BLaER1 (cell line): ENCODE data around the gene DGKH.

Experiments
- H3K27ac ChIP-seq: shearing (Covaris generic); formaldehyde crosslinking; 2 replicates; pipeline ENCODE4 v1.8.1; 2022
- H3K27me3 ChIP-seq: shearing (Covaris generic); formaldehyde crosslinking; 2 replicates; pipeline ENCODE4 v1.8.1; 2022
- H3K36me3 ChIP-seq: shearing (Covaris generic); formaldehyde crosslinking; 2 replicates; pipeline ENCODE4 v1.8.1; 2022
- H3K4me1 ChIP-seq: shearing (Covaris generic); formaldehyde crosslinking; 2 replicates; pipeline ENCODE4 v1.8.1; 2022
- H3K4me2 ChIP-seq: shearing (Covaris generic); formaldehyde crosslinking; 2 replicates; pipeline ENCODE4 v1.8.1; 2022
- H3K4me3 ChIP-seq: shearing (Covaris generic); formaldehyde crosslinking; 2 replicates; pipeline ENCODE4 v1.8.1; 2022
- H3K9ac ChIP-seq: shearing (Covaris generic); formaldehyde crosslinking; 2 replicates; pipeline ENCODE4 v1.8.1; 2022
- H3K9me3 ChIP-seq: shearing (Covaris generic); formaldehyde crosslinking; 2 replicates; pipeline ENCODE4 v1.8.1; 2022
- H4K20me1 ChIP-seq: shearing (Covaris generic); formaldehyde crosslinking; 2 replicates; pipeline ENCODE4 v1.8.1; 2022
- Cebpa-rat ChIP-seq: shearing (Covaris generic); IDR thresholded peaks from 2 replicates; pipeline ENCODE4 v1.8.1; 2022

DGKH gene

GRCh38 chr13:42041011-42041683, 7.3 kb upstream of the DGKH start:
- peak overlapping the region; percentile 83 for H3K4me2 ChIP-seq
- H3K4me1 ChIP-seq: peaks cover 29% of the 10 kb centered on the region
- H3K27me3 ChIP-seq: peaks cover under 1% of the 10 kb centered on the region; the same call in 1 of the 2 replicates
- peak overlapping the region; percentile 86 for H3K4me3 ChIP-seq
- TF ChIP-seq Cebpa-rat: no peak
- H4K20me1 ChIP-seq: peaks cover 52% of the 10 kb centered on the region
- peak overlapping the region; percentile 91 for H3K27ac ChIP-seq
- peak overlapping the region; percentile 90 for H3K9ac ChIP-seq
- H3K9me3 ChIP-seq: no peaks in the 10 kb centered on the region
- H3K36me3 ChIP-seq: no peaks in the 10 kb centered on the region

- peaks cover 57% of the 10 kb centered on the region for H4K20me1 ChIP-seq
- no peaks in the 10 kb centered on the region for H3K9me3 ChIP-seq
- H3K36me3 ChIP-seq: no peaks in the 10 kb centered on the region
- H3K9ac ChIP-seq: peak overlapping the region; percentile 90
- no peak for TF ChIP-seq Cebpa-rat
- peaks cover 5% of the 10 kb centered on the region; the same call in 1 of the 2 replicates for H3K27me3 ChIP-seq
- H3K27ac ChIP-seq: peak overlapping the region; percentile 91
- H3K4me3 ChIP-seq: peak overlapping the region; percentile 86
- peaks cover 29% of the 10 kb centered on the region for H3K4me1 ChIP-seq
- peak overlapping the region; percentile 83 for H3K4me2 ChIP-seq
These were observed 6.8 kb upstream of the DGKH start for GRCh38 chr13:42041684-42042035.

- TF ChIP-seq Cebpa-rat: no peak
- H3K9me3 ChIP-seq: no peaks in the 10 kb centered on the region
- peaks cover 39% of the 10 kb centered on the region for H3K4me1 ChIP-seq
- H3K27me3 ChIP-seq: peaks cover 17% of the 10 kb centered on the region
- H3K4me3 ChIP-seq: no peak overlapping the region
- H3K4me2 ChIP-seq: 0 out of 2 replicates have a peak overlapping the region, but pooled peaks have one; percentile 83
- H4K20me1 ChIP-seq: peaks cover 77% of the 10 kb centered on the region
- no peaks in the 10 kb centered on the region for H3K36me3 ChIP-seq
- no peak overlapping the region for H3K27ac ChIP-seq
- no peak overlapping the region for H3K9ac ChIP-seq
These were observed 4.8 kb upstream of the DGKH start for GRCh38 chr13:42043676-42044075.

GRCh38 chr13:42046448-42046847, 2.0 kb upstream of the DGKH start:
- Histone ChIP-seq H3K27me3 (peaks cover 17% of the 10 kb centered on the region), H3K9ac (no peak overlapping the region), H3K4me1 (peaks cover 38% of the 10 kb centered on the region), H4K20me1 (peaks cover 97% of the 10 kb centered on the region), H3K4me3 (no peak overlapping the region), H3K36me3 (no peaks in the 10 kb centered on the region), H3K27ac (no peak overlapping the region), H3K9me3 (no peaks in the 10 kb centered on the region), H3K4me2 (no peak overlapping the region; the same call in 1 of the 2 replicates)
- no peak for TF ChIP-seq Cebpa-rat

- Histone ChIP-seq H3K4me3 (peak overlapping the region; percentile 94), H3K9me3 (no peaks in the 10 kb centered on the region), H4K20me1 (peaks cover 97% of the 10 kb centered on the region), H3K27ac (peak overlapping the region; percentile 72), H3K4me2 (peak overlapping the region; percentile 82), H3K9ac (peak overlapping the region; percentile 84), H3K4me1 (peaks cover 25% of the 10 kb centered on the region), H3K36me3 (no peaks in the 10 kb centered on the region), H3K27me3 (peaks cover 17% of the 10 kb centered on the region)
- TF ChIP-seq Cebpa-rat: no peak
These were observed 697 bp upstream of the DGKH start for GRCh38 chr13:42047561-42048341.

- H3K4me2 ChIP-seq: peak overlapping the region; percentile 99
- peak overlapping the region; percentile 94 for H3K4me3 ChIP-seq
- no peaks in the 10 kb centered on the region for H3K9me3 ChIP-seq
- H3K36me3 ChIP-seq: no peaks in the 10 kb centered on the region
- peaks cover 89% of the 10 kb centered on the region for H4K20me1 ChIP-seq
- H3K27ac ChIP-seq: peak overlapping the region; percentile 72
- H3K27me3 ChIP-seq: peaks cover 17% of the 10 kb centered on the region
- peaks cover 19% of the 10 kb centered on the region for H3K4me1 ChIP-seq
- peak overlapping the region; percentile 84 for H3K9ac ChIP-seq
- no peak for TF ChIP-seq Cebpa-rat
These were observed 421 bp downstream of the DGKH start for GRCh38 chr13:42048684-42049453.

GRCh38 chr13:42049454-42049813, 986 bp downstream of the DGKH start:
- no peak for TF ChIP-seq Cebpa-rat
- H3K36me3 ChIP-seq: no peaks in the 10 kb centered on the region
- peaks cover 89% of the 10 kb centered on the region for H4K20me1 ChIP-seq
- H3K27ac ChIP-seq: peak overlapping the region; percentile 31; the same call in 1 of the 2 replicates
- peak overlapping the region; percentile 74 for H3K9ac ChIP-seq
- peak overlapping the region; percentile 99 for H3K4me2 ChIP-seq
- no peaks in the 10 kb centered on the region for H3K9me3 ChIP-seq
- H3K4me1 ChIP-seq: peaks cover 19% of the 10 kb centered on the region
- peak overlapping the region; percentile 94 for H3K4me3 ChIP-seq
- peaks cover 17% of the 10 kb centered on the region for H3K27me3 ChIP-seq

- Histone ChIP-seq H3K4me3 (no peak overlapping the region), H3K27ac (no peak overlapping the region), H4K20me1 (peaks cover 57% of the 10 kb centered on the region), H3K4me1 (peaks cover 1% of the 10 kb centered on the region; the same call in 1 of the 2 replicates), H3K36me3 (peaks cover 17% of the 10 kb centered on the region), H3K9ac (no peak overlapping the region), H3K9me3 (peaks cover 6% of the 10 kb centered on the region), H3K4me2 (no peak overlapping the region), H3K27me3 (no peaks in the 10 kb centered on the region)
- no peak for TF ChIP-seq Cebpa-rat
These were observed 6.5 kb downstream of the DGKH start for GRCh38 chr13:42054798-42055499.

GRCh38 chr13:42055500-42056085, 7.1 kb downstream of the DGKH start:
- H3K9ac ChIP-seq: no peak overlapping the region
- H3K9me3 ChIP-seq: peaks cover 6% of the 10 kb centered on the region
- no peaks in the 10 kb centered on the region for H3K27me3 ChIP-seq
- no peaks in the 10 kb centered on the region for H3K4me1 ChIP-seq
- TF ChIP-seq Cebpa-rat: no peak
- H3K4me3 ChIP-seq: no peak overlapping the region
- no peak overlapping the region for H3K27ac ChIP-seq
- H4K20me1 ChIP-seq: peaks cover 51% of the 10 kb centered on the region
- peaks cover 24% of the 10 kb centered on the region for H3K36me3 ChIP-seq
- no peak overlapping the region for H3K4me2 ChIP-seq
